ENCODE data around the gene BTBD7.

Gene BTBD7

GRCh38 chr14:93219103-93219726, 113.6 kb downstream of the BTBD7 start:
- TF ChIP-seq CTCF (IDR thresholded peaks at IDR 0.05) = peak; percentile 54
- Mint-ChIP-seq H3K4me3 (no peak overlapping the region), H3K4me1 (no peaks in the 10 kb centered on the region), H3K27ac (no peak overlapping the region), H3K9me3 (no peaks in the 10 kb centered on the region), H3K27me3 (ENCODE audit: low read depth, poor library complexity) (no peaks in the 10 kb centered on the region), H3K36me3 (ENCODE audit: low read depth) (peaks cover 46% of the 10 kb centered on the region)
- DNase-seq = peak; percentile 27

GRCh38 chr14:93214598-93214997, 118.2 kb downstream of the BTBD7 start:
- DNase-seq = no peak

GRCh38 chr14:93212432-93212831, 120.4 kb downstream of the BTBD7 start:
- TF ChIP-seq CTCF (IDR thresholded peaks at IDR 0.05) = no peak
- no peaks in the 10 kb centered on the region for H3K27me3 Mint-ChIP-seq (ENCODE audit: low read depth, poor library complexity)
- H3K4me3 Mint-ChIP-seq = no peak overlapping the region
- DNase-seq = no peak
- peaks cover 19% of the 10 kb centered on the region for H3K4me1 Mint-ChIP-seq
- H3K9me3 Mint-ChIP-seq = no peaks in the 10 kb centered on the region
- no peak overlapping the region for H3K27ac Mint-ChIP-seq
- H3K36me3 Mint-ChIP-seq (ENCODE audit: low read depth) = peaks cover 19% of the 10 kb centered on the region

More at GRCh38 chr14:93214598-93214997, 118.2 kb downstream of the BTBD7 start:
- Mint-ChIP-seq H3K27ac (no peak overlapping the region), H3K9me3 (no peaks in the 10 kb centered on the region), H3K36me3 (ENCODE audit: low read depth) (peaks cover 28% of the 10 kb centered on the region), H3K27me3 (ENCODE audit: low read depth, poor library complexity) (no peaks in the 10 kb centered on the region), H3K4me1 (no peaks in the 10 kb centered on the region), H3K4me3 (no peak overlapping the region)
- no peak for TF ChIP-seq CTCF (IDR thresholded peaks at IDR 0.05)

- Mint-ChIP-seq H3K4me1 (peaks cover 34% of the 10 kb centered on the region), H3K27ac (peak overlapping the region; percentile 90), H3K4me3 (peak overlapping the region; percentile 87), H3K36me3 (ENCODE audit: low read depth) (peaks cover 23% of the 10 kb centered on the region), H3K9me3 (no peaks in the 10 kb centered on the region), H3K27me3 (ENCODE audit: low read depth, poor library complexity) (peaks cover 4% of the 10 kb centered on the region)
- TF ChIP-seq CTCF (IDR thresholded peaks at IDR 0.05) = no peak
- peak; percentile 62 for DNase-seq
Measured at GRCh38 chr14:93207468-93208308, 125.1 kb downstream of the BTBD7 start.

- Mint-ChIP-seq H3K36me3 (ENCODE audit: low read depth) (peaks cover 21% of the 10 kb centered on the region), H3K4me1 (peaks cover 34% of the 10 kb centered on the region), H3K27ac (peak within 1 kb of the TSS; percentile 99), H3K27me3 (ENCODE audit: low read depth, poor library complexity) (peaks cover 4% of the 10 kb centered on the region), H3K4me3 (peak within 1 kb of the TSS; percentile 87), H3K9me3 (no peaks in the 10 kb centered on the region)
- DNase-seq = peak; percentile 94
- no peak for TF ChIP-seq CTCF (IDR thresholded peaks at IDR 0.05)
Measured at GRCh38 chr14:93206793-93207467, 125.9 kb downstream of the BTBD7 start, which contains the start of the genes GON7 and UBR7. GON7 (minus strand) TSS chr14:93207065; CDS start chr14:93207037, 28 bp downstream. UBR7 (plus strand) TSS chr14:93207256; CDS start chr14:93207292, 36 bp downstream.

Data from nephron progenitor cell (in vitro differentiated cells).